ENCODE results near the gene DHX58.
A peak's percentile ranks its signal among the peaks of the same experiment; 100 is the strongest.

The DHX58 gene

DNA sequence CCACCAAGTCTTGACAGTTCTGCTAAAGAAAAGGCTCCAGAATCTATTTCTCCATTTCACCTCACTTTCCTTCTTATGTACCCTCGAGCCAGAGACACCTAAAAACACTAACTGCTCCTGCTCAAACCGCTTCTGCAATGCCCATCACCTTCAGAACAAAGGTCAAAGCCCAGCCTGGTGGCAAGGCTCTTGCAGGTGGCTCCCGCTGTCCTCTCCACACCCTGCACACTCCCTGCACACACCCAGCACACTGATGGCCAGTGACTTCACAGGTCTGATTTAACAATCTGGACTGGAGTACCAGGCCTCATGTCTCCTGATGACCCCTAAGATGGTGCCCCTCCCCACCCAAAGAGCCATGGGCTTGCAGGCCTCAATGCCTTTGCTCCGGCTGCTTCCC is 52.3 kb downstream of the DHX58 start:
- TF ChIP-seq POLR2AphosphoS5 (IDR thresholded peaks at IDR 0.05; ENCODE audit: borderline replicate concordance, low read depth, low read length) = no peak
- no peak for TF ChIP-seq EZH2 (IDR thresholded peaks at IDR 0.05)
- no peak for TF ChIP-seq FOXP2 (optimal IDR thresholded peaks at IDR 0.05; ENCODE audit: control extremely low read depth, extremely low read length, insufficient read depth)
- Histone ChIP-seq H3K27ac (no peak overlapping the region), H3K9me3 (ENCODE audit: low read depth, low read length) (no peaks in the 10 kb centered on the region), H3K9ac (ENCODE audit: insufficient read length) (no peak overlapping the region), H3K4me3 (no peak overlapping the region), H3K36me3 (ENCODE audit: insufficient read depth, low read length) (no peaks in the 10 kb centered on the region)
- no peak for DNase-seq (ENCODE audit: low read depth, low spot score)

DNA sequence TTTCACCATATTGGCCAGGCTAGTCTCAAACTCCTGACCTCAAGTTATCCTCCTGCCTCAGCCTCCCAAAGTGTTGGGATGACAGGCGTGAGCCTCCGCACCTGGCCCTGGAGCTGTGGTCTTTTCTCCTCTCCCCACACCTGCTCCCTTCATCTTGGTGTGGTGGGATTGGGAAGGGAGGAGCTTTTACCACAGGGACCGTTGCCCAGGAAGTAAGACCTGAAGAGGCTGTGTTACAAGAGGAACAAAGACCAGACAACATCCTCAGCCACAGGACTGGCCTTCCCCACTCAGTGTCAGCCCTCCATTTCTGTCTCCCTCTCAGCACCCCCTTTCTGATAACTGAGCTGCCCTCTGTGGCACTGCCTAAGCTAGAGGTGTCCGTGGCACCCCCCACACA is 52.7 kb downstream of the DHX58 start:
- H3K9me3 ChIP-seq (ENCODE audit: low read depth, low read length) = no peaks in the 10 kb centered on the region
- TF ChIP-seq POLR2AphosphoS5 (IDR thresholded peaks at IDR 0.05; ENCODE audit: borderline replicate concordance, low read depth, low read length) (no peak), EZH2 (IDR thresholded peaks at IDR 0.05) (no peak)
- no peak for DNase-seq (ENCODE audit: low read depth, low spot score)
- H3K36me3 ChIP-seq (ENCODE audit: insufficient read depth, low read length) = no peaks in the 10 kb centered on the region
- H3K27ac ChIP-seq = no peak overlapping the region
- H3K9ac ChIP-seq (ENCODE audit: insufficient read length) = no peak overlapping the region
- no peak overlapping the region for H3K4me3 ChIP-seq

DNA sequence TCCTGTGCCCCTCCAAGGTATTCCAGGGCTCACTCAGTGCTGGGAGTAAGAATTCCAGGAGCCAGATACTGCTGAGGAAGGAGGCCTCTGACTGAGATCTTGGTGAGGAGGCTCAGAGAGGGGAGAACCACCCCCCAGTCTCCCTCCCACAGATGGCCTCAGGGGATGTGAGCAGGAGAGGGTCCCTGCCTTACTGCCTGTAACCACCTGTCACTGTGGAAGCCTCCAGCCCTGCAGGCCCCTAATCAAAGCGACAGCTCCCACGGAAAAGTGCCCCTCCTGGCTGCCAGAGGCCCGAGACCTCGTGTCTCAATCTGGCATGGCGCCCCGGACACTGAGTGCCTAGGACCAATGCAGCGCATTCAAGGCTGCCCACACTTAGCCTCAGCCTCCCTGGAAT is 54.5 kb downstream of the DHX58 start:
- Histone ChIP-seq H3K4me3 (no peak overlapping the region), H3K9me3 (ENCODE audit: low read depth, low read length) (no peaks in the 10 kb centered on the region), H3K27ac (no peak overlapping the region), H3K36me3 (ENCODE audit: insufficient read depth, low read length) (no peaks in the 10 kb centered on the region), H3K9ac (ENCODE audit: insufficient read length) (peak overlapping the region; percentile 10)
- TF ChIP-seq FOXP2 (optimal IDR thresholded peaks at IDR 0.05; ENCODE audit: control extremely low read depth, extremely low read length, insufficient read depth) (no peak), EZH2 (IDR thresholded peaks at IDR 0.05) (no peak), POLR2AphosphoS5 (IDR thresholded peaks at IDR 0.05; ENCODE audit: borderline replicate concordance, low read depth, low read length) (no peak)
- no peak for DNase-seq (ENCODE audit: low read depth, low spot score)

DNA sequence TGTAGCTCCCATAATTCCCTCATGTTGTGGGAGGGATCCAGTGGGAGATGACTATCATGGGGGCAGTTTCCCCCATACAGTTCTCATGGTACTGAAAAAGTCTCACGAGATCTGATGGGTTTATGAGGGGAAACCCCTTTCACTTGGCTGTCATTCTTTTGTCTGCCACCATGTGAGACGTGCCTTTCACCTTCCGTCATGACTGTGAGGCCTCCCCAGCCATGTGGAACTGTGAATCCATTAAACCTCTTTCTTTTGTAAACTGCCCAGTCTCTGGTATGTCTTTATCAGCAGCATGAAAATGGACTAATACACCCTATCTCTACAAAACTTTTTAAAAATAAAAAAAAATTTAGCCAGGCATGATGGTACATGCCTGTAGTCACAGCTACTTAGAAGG is 55.9 kb downstream of the DHX58 start:
- TF ChIP-seq EZH2 (IDR thresholded peaks at IDR 0.05) = no peak
- TF ChIP-seq FOXP2 (optimal IDR thresholded peaks at IDR 0.05; ENCODE audit: control extremely low read depth, extremely low read length, insufficient read depth) = no peak
- no peak for TF ChIP-seq POLR2AphosphoS5 (IDR thresholded peaks at IDR 0.05; ENCODE audit: borderline replicate concordance, low read depth, low read length)
- DNase-seq (ENCODE audit: low read depth, low spot score) = no peak
- no peak overlapping the region for H3K4me3 ChIP-seq

DNA sequence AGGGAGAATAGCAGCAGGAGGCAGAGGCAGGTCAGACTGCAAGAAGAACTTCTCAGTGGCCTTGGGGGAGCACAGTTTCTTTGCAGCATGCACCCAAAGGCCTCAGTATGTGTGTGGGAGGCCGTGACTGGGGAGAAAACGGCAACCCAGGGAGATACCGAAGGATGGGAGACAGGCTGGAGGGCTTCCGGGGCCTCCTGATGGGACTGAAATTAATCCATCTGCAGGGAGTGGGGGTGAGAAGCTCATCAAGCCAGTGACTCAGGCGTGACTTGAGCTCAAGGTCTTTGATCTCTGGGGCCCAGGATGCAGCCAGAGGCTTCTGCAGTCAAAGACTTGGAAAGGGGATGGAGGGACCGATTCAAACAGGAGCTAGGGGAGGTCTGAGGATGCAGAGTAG is 57.0 kb downstream of the DHX58 start:
- Histone ChIP-seq H3K9ac (ENCODE audit: insufficient read length) (no peak overlapping the region), H3K9me3 (ENCODE audit: low read depth, low read length) (no peaks in the 10 kb centered on the region), H3K4me3 (no peak overlapping the region), H3K36me3 (ENCODE audit: insufficient read depth, low read length) (no peaks in the 10 kb centered on the region), H3K27ac (no peak overlapping the region)
- no peak for DNase-seq (ENCODE audit: low read depth, low spot score)
- TF ChIP-seq EZH2 (IDR thresholded peaks at IDR 0.05) (no peak), FOXP2 (optimal IDR thresholded peaks at IDR 0.05; ENCODE audit: control extremely low read depth, extremely low read length, insufficient read depth) (no peak), POLR2AphosphoS5 (IDR thresholded peaks at IDR 0.05; ENCODE audit: borderline replicate concordance, low read depth, low read length) (no peak)

More for the DNA sequence above, 55.9 kb downstream of the DHX58 start:
- Histone ChIP-seq H3K9ac (ENCODE audit: insufficient read length) (no peak overlapping the region), H3K36me3 (ENCODE audit: insufficient read depth, low read length) (no peaks in the 10 kb centered on the region), H3K27ac (no peak overlapping the region), H3K9me3 (ENCODE audit: low read depth, low read length) (no peaks in the 10 kb centered on the region)

DNA sequence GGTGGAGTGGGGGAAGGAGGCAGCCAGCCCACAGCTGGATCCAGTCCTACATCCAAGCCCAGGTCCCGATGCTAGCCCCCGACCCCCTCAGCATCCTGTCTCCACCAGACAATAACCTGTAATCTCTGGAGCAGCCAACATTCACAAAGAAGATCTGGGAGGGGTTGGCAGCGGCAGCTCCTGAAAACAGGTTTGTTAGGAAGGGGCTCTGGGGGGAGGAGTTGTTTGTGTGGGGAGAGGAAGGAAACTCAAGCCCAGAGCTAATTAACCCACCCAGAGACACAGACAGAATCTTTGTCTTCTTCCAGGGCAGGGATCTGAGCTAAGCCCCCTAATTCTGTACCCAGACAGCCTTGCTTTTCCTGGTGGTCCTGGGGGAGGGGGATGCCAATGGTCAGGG is 57.5 kb downstream of the DHX58 start:
- Histone ChIP-seq H3K9ac (ENCODE audit: insufficient read length) (no peak overlapping the region), H3K9me3 (ENCODE audit: low read depth, low read length) (no peaks in the 10 kb centered on the region), H3K4me3 (no peak overlapping the region), H3K36me3 (ENCODE audit: insufficient read depth, low read length) (no peaks in the 10 kb centered on the region), H3K27ac (no peak overlapping the region)
- no peak for DNase-seq (ENCODE audit: low read depth, low spot score)
- no peak for TF ChIP-seq EZH2 (IDR thresholded peaks at IDR 0.05)
- no peak for TF ChIP-seq FOXP2 (optimal IDR thresholded peaks at IDR 0.05; ENCODE audit: control extremely low read depth, extremely low read length, insufficient read depth)
- no peak for TF ChIP-seq POLR2AphosphoS5 (IDR thresholded peaks at IDR 0.05; ENCODE audit: borderline replicate concordance, low read depth, low read length)

DNA sequence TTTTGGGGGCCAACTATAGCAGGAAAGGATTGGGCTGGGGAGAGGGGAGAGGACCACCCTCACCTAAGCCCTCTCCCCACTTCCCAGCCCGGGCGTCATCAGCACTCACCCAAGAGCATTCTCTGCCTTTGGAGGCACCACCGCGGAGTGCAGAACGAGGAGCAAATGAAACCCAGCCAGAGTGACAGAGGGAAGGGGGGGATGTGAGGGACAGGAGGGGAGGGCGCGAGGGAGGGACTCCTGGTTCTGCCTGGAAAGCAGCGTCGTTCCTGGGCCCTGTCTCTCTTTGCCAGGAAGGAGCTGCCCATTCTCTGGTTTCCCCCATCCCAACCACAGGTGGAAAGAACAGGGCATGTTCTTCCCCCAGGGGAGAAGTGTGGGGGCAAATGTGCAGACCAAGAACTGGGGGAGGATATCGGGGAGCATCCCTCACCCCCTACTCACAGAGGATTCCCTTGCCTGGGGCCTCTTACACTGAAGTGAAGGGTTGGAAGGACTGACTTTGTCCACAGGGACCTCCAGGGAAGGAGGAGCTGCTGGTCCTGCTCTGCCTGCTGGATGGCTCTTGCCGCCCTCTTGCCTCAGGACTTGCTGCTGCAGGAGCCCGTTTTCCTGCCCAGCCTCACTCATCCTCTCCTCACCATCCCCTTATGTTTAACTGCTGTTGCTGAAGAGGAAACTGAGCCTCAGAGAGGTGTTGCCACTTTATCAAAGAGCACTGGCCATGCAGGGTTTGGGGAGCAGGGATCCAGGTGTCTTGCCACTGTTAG is 58.6 kb downstream of the DHX58 start:
- DNase-seq (ENCODE audit: low read depth, low spot score) = no peak
- no peaks in the 10 kb centered on the region for H3K36me3 ChIP-seq (ENCODE audit: insufficient read depth, low read length)
- no peak overlapping the region for H3K4me3 ChIP-seq
- H3K9me3 ChIP-seq (ENCODE audit: low read depth, low read length) = no peaks in the 10 kb centered on the region
- TF ChIP-seq EZH2 (IDR thresholded peaks at IDR 0.05) (no peak), POLR2AphosphoS5 (IDR thresholded peaks at IDR 0.05; ENCODE audit: borderline replicate concordance, low read depth, low read length) (no peak), FOXP2 (optimal IDR thresholded peaks at IDR 0.05; ENCODE audit: control extremely low read depth, extremely low read length, insufficient read depth) (no peak)
- H3K27ac ChIP-seq = no peak overlapping the region
- no peak overlapping the region for H3K9ac ChIP-seq (ENCODE audit: insufficient read length)

DNA sequence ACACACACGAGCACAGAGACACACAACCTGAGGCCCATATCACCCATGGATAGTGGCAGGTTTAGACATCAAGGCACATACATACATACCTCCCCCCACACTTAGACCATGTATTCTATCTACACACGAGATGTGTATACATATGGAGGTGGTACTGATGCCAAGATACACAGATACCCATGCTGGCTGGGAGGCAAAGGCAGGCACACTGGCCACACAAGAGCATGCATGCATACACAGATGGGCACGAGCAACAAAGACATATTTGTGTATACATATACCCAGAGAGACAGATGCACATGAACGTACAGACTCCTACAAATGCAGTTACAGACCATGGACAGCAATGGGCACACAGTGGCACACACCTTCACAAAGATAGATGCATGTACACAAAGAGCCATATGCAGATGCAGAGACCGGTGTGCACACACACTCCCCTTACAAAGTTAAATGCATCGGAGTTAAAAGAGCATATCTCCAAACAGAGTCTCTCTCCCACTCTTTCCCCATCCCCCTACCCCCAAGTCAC is 60.1 kb downstream of the DHX58 start:
- no peak overlapping the region for H3K9ac ChIP-seq (ENCODE audit: insufficient read length)
- H3K36me3 ChIP-seq (ENCODE audit: insufficient read depth, low read length) = no peaks in the 10 kb centered on the region
- DNase-seq (ENCODE audit: low read depth, low spot score) = no peak
- no peak overlapping the region for H3K4me3 ChIP-seq
- no peak for TF ChIP-seq EZH2 (IDR thresholded peaks at IDR 0.05)
- TF ChIP-seq FOXP2 (optimal IDR thresholded peaks at IDR 0.05; ENCODE audit: control extremely low read depth, extremely low read length, insufficient read depth) = no peak
- TF ChIP-seq POLR2AphosphoS5 (IDR thresholded peaks at IDR 0.05; ENCODE audit: borderline replicate concordance, low read depth, low read length) = no peak
- H3K27ac ChIP-seq = no peak overlapping the region
- no peaks in the 10 kb centered on the region for H3K9me3 ChIP-seq (ENCODE audit: low read depth, low read length)

DNA sequence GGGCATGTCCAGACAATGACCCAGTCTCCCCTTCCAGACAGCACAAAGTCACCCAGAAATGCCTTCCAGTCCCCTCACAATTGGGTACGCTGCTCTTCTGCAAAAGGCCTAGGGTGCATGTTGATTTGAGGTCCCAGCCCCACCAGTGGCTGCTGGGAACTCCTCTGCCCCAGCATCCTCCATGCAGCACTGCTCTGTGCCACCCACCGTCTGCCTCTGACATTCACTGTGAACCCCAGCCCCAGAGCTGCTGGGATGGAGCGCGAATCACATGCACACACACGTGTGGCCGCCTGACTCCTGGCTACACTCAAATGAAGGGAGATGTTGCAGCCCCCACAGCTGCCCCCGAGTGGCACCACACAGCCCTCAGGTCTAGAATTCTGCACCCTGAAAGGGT is 60.9 kb downstream of the DHX58 start:
- H3K9me3 ChIP-seq (ENCODE audit: low read depth, low read length) = no peaks in the 10 kb centered on the region
- no peak overlapping the region for H3K4me3 ChIP-seq
- no peak for DNase-seq (ENCODE audit: low read depth, low spot score)
- H3K36me3 ChIP-seq (ENCODE audit: insufficient read depth, low read length) = no peaks in the 10 kb centered on the region
- H3K27ac ChIP-seq = no peak overlapping the region
- TF ChIP-seq FOXP2 (optimal IDR thresholded peaks at IDR 0.05; ENCODE audit: control extremely low read depth, extremely low read length, insufficient read depth) (no peak), EZH2 (IDR thresholded peaks at IDR 0.05) (no peak), POLR2AphosphoS5 (IDR thresholded peaks at IDR 0.05; ENCODE audit: borderline replicate concordance, low read depth, low read length) (no peak)
- no peak overlapping the region for H3K9ac ChIP-seq (ENCODE audit: insufficient read length)

Data from SK-N-MC (cell line).